Endothelial cell of umbilical vein (primary cell): ENCODE measurements around the gene ERO1B.

Experiments used
- EZH2 ChIP-seq: IDR thresholded peaks from 2 replicates; pipeline ENCODE4 v1.6.1; 2012; ENCODE audit warnings: borderline replicate concordance, low read depth, mild to moderate bottlenecking, moderate library complexity, low read length, inconsistent platforms; ENCODE audit not compliant: severe bottlenecking
- FOS ChIP-seq: IDR thresholded peaks from 2 replicates; pipeline ENCODE4 v1.6.1; 2011; ENCODE audit warnings: mild to moderate bottlenecking, low read length, moderate library complexity, borderline replicate concordance; ENCODE audit not compliant: insufficient read depth
- JUN ChIP-seq: IDR thresholded peaks from 2 replicates; pipeline ENCODE4 v1.6.1; 2011; ENCODE audit warnings: borderline replicate concordance, low read depth; ENCODE audit not compliant: insufficient read length, insufficient read depth
- MYC ChIP-seq: IDR thresholded peaks from one replicate; pipeline ENCODE4 v1.6.1; 2011; ENCODE audit warnings: mild to moderate bottlenecking, low read depth, low read length
- POLR2A ChIP-seq: IDR thresholded peaks from 2 replicates; pipeline ENCODE4 v1.6.1; 2012; ENCODE audit warnings: low read depth, mild to moderate bottlenecking, control low read depth, low read length
- POLR2AphosphoS5 ChIP-seq: IDR thresholded peaks from 2 replicates; pipeline ENCODE4 v1.6.1; 2012; ENCODE audit warnings: low read depth, mild to moderate bottlenecking, control low read depth, low read length, moderate library complexity; ENCODE audit not compliant: insufficient read depth
- TF ChIP-seq, protein P1 (sequence below): IDR thresholded peaks from 2 replicates; pipeline ENCODE4 v1.6.1; 2011; ENCODE audit not compliant: insufficient read depth, insufficient read length
- TF ChIP-seq, protein P2 (sequence below), 2 donors: IDR thresholded peaks; 1 replicate in 1 of 2; 2 replicates in 1 of 2; pipeline ENCODE4 v1.5.1; 2011; ENCODE audit warnings: low read length in 2 of 2, mild to moderate bottlenecking in 2 of 2, moderate library complexity in 2 of 2, control low read depth in 1 of 2, inconsistent platforms in 1 of 2, low read depth in 1 of 2; ENCODE audit not compliant: insufficient read depth in 1 of 2; ENCODE audit errors: extremely low read depth in 1 of 2

DNA sequence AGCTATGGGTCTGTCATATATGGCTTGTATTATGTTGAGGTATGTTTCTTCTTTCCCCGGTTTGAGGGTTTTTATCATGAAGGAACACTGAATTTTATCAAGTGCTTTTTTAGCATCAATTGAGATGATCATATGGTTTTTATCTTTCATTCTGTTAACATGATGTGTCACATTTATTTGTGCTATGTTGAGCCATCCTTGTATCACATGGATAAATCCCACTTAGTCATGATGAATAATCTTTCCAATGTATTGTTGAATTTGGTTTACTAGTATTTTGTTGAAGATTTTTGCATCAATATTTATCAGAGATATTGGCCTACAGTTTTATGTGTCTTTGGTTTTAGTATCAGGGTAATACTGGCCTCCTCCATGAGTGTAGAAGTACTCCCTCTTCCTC lies 77.7 kb downstream of the ERO1B start:
- no peak for TF ChIP-seq POLR2AphosphoS5
- no peak for TF ChIP-seq POLR2A
- TF ChIP-seq, protein P1, sequence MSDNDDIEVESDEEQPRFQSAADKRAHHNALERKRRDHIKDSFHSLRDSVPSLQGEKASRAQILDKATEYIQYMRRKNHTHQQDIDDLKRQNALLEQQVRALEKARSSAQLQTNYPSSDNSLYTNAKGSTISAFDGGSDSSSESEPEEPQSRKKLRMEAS: no peak
- TF ChIP-seq, protein P2, sequence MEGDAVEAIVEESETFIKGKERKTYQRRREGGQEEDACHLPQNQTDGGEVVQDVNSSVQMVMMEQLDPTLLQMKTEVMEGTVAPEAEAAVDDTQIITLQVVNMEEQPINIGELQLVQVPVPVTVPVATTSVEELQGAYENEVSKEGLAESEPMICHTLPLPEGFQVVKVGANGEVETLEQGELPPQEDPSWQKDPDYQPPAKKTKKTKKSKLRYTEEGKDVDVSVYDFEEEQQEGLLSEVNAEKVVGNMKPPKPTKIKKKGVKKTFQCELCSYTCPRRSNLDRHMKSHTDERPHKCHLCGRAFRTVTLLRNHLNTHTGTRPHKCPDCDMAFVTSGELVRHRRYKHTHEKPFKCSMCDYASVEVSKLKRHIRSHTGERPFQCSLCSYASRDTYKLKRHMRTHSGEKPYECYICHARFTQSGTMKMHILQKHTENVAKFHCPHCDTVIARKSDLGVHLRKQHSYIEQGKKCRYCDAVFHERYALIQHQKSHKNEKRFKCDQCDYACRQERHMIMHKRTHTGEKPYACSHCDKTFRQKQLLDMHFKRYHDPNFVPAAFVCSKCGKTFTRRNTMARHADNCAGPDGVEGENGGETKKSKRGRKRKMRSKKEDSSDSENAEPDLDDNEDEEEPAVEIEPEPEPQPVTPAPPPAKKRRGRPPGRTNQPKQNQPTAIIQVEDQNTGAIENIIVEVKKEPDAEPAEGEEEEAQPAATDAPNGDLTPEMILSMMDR (IDR thresholded peaks at IDR 0.05; ENCODE audit: extremely low read depth in 1 of 2, insufficient read depth in 1 of 2, low read depth in 1 of 2, low read length in 2 of 2): no peak
- TF ChIP-seq MYC: no peak
- TF ChIP-seq FOS: no peak
- TF ChIP-seq JUN: no peak
- TF ChIP-seq EZH2: no peak
